ENCODE measurements around the gene PCNA.
A peak's percentile ranks its signal among the peaks of the same experiment; 100 is the strongest.
"Not testable (repeated sequence)": the region's sequence is repeated elsewhere in the genome, so short reads cannot be mapped to it uniquely, and the experiment has no call there.

The PCNA gene

GRCh38 chr20:5099909-5100308, 19.8 kb downstream of the PCNA start:
- not testable (repeated sequence) for FAIRE-seq; DNase-seq (ENCODE audit: low spot score)

- not testable (repeated sequence) for DNase-seq (ENCODE audit: low spot score); FAIRE-seq
These were observed 20.7 kb downstream of the PCNA start for GRCh38 chr20:5099009-5099408.

DNA sequence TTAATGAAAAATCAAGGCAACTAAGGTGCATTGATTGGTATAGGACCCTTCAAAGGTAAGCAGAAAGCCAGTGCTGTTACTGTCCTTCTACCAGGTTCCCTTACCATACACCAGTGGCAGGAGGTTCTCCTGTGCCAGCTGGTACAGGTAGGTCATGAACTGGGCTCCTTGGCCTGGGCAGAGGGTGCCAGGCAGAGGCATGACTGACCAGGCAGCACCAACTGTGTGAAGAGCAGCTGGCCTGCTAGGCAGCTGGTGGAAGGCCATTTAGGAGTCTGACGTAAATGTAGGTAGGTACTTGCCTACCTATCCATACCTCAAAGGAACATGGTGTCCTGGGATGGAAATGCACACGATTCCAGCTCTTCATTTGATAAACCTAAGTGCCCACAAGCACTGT, 23.3 kb downstream of the PCNA start:
- FAIRE-seq, result no peak
- no peak for DNase-seq (ENCODE audit: low spot score)

- FAIRE-seq, result no peak
- DNase-seq (ENCODE audit: low spot score), result no peak
These were observed 23.8 kb downstream of the PCNA start for GRCh38 chr20:5095931-5096330.

GRCh38 chr20:5095454-5095853, 24.3 kb downstream of the PCNA start:
- no peak for DNase-seq (ENCODE audit: low spot score)
- no peak for FAIRE-seq

GRCh38 chr20:5092765-5093339, 26.9 kb downstream of the PCNA start:
- FAIRE-seq, result no peak
- no peak for DNase-seq (ENCODE audit: low spot score)

- DNase-seq (ENCODE audit: low spot score) (no peak), FAIRE-seq (no peak)
These were observed 27.9 kb downstream of the PCNA start for GRCh38 chr20:5091902-5092301.

- DNase-seq (ENCODE audit: low spot score) (no peak), FAIRE-seq (no peak)
These were observed 29.6 kb downstream of the PCNA start for GRCh38 chr20:5090191-5090590.

GRCh38 chr20:5088688-5089087, 31.1 kb downstream of the PCNA start:
- no peak for DNase-seq (ENCODE audit: low spot score)
- FAIRE-seq, result no peak

GRCh38 chr20:5085380-5085779, 34.4 kb downstream of the PCNA start:
- no peak for DNase-seq (ENCODE audit: low spot score)
- FAIRE-seq, result no peak

GRCh38 chr20:5080384-5080877, 39.3 kb downstream of the PCNA start:
- DNase-seq (ENCODE audit: low spot score), result no peak
- no peak for FAIRE-seq

GRCh38 chr20:5078399-5078958, 41.3 kb downstream of the PCNA start:
- DNase-seq (ENCODE audit: low spot score) (no peak), FAIRE-seq (no peak)

- no peak for FAIRE-seq
These were observed 41.9 kb downstream of the PCNA start for GRCh38 chr20:5077761-5078387.

DNA sequence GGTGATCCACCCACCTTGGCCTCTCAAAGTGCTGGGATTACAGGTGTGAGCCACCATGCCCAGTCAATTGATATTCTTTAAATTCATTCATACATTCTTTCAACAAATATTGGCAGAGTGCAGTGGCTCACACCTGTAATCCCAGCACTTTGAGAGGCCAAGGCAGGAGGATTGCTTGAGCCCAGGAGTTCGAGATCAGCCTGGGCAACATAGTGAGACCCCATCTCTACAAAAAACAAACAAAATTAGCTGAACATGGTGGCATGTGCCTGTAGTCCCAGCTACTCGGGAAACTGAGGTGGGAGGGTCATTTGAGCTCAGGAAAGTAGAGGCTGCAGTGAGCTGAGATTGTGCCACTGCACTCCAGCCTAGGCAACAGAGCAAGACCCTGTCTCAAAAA, 42.8 kb downstream of the PCNA start:
- not testable (repeated sequence) for FAIRE-seq; DNase-seq (ENCODE audit: low spot score)

More at GRCh38 chr20:5077761-5078387, 41.9 kb downstream of the PCNA start:
- no peak for DNase-seq (ENCODE audit: low spot score)

DNA sequence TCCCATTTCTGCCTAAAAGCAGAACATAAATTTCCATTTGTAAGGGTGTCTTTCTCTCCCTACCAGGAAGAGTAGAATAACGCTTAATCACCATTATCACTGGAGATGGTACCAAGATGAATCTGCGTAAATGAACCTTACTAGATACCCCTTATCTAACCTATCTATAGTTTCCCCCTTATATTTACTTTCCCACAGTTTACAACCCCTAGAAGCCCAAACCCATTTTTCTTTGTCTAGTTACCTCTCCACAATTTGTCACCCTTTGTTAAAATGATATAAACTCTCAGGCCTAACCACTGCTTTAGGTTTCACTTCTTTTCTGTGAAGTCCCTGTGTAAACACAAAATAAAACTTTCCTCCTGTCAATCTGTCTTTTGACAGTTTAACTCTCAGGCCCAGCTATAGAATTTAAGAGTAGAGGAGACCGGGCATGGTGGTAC, 45.5 kb downstream of the PCNA start:
- DNase-seq (ENCODE audit: low spot score) (no peak), FAIRE-seq (no peak)

- FAIRE-seq, result no peak
- DNase-seq (ENCODE audit: low spot score), result no peak
These were observed 46.0 kb downstream of the PCNA start for GRCh38 chr20:5073660-5074231.

- DNase-seq (ENCODE audit: low spot score) (peak; percentile 41), FAIRE-seq (peak; percentile 37)
These were observed 46.8 kb downstream of the PCNA start for GRCh38 chr20:5072756-5073659.

DNA sequence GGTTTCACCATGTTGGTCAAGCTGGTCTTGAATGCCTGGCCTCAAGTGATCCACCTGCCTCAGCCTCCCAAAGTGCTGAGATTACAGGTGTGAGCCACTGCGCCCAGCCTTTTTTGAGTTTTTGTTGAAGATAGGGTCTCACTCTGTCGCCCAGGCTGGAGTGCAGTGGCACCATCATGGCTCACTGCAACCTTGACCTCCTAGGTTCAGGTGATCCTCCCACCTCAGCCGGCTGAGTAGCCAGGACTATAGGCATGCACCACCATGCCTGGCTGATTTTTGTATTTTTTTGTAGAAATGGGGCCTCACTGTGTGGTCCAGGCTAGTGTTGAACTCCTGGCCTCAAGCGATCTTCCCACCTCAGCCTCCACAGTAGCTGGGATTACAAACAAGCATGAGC, 47.8 kb downstream of the PCNA start:
- not testable (repeated sequence) for FAIRE-seq

DNA sequence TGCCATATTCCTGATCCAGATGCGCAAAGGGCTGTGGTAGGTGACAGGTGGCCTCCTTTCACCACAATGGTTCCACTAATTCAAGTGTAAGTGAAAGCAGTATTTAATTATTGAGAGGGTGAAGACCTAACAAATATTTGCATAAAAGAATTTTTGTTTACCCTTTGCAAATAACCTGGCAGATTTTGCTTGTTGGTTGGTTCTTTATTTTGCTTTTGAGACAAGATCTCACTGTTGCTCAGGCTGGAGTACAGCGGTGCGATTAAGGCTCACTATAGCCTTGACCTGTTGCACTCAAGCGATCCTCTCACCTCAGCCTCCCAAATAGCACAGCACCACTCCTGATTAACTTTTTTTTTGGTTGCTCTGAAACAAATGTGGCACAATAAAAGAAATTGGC, 49.2 kb downstream of the PCNA start:
- DNase-seq (ENCODE audit: low spot score), result no peak
- FAIRE-seq, result no peak

More for the DNA sequence above, 47.8 kb downstream of the PCNA start:
- not testable (repeated sequence) for DNase-seq (ENCODE audit: low spot score)

- FAIRE-seq (no peak), DNase-seq (ENCODE audit: low spot score) (no peak)
These were observed 49.7 kb downstream of the PCNA start for GRCh38 chr20:5070081-5070480.

- no peak for DNase-seq (ENCODE audit: low spot score)
- FAIRE-seq, result no peak
These were observed 50.5 kb downstream of the PCNA start for GRCh38 chr20:5069141-5069806.
